Measurements from ENCODE around the gene RAB9B. TPM values are rescaled to one million over a fixed set of nuclear protein-coding genes. Genes with fewer than 3 reads are reported as not detected.

RAB9B gene
- total RNA-seq, 4 donors from 2014 or later = 0.40 to 2.6 (median 1.7) TPM

GRCh38 chrX:103782640-103783039, 49.4 kb downstream of the RAB9B start:
- in situ Hi-C loops (cut with MboI; ENCODE audit: low pct_ligation_motif_present in 1 of 4, low pct_unique_long_range_greater_than_20kb in 1 of 4, low sequenced_read_pairs in 3 of 4) = loop anchor here in 1 of 4 donors (25.0 kb wide), 1 partner anchor 245 kb away; no protein-coding TSS in a partner anchor

GRCh38 chrX:103781706-103782105, 50.4 kb downstream of the RAB9B start:
- WGBS, 2 donors (ENCODE audit: low coverage in 1 of 2) = 72 to 100% methylated on average over 1 of the region's 1 CpG
- no peaks in the 10 kb centered on the region for H3K27me3 ChIP-seq
- intact Hi-C loops (cut with DNase I; ENCODE audit: low total_unique reads) = no loop called here

More at GRCh38 chrX:103782640-103783039, 49.4 kb downstream of the RAB9B start:
- Histone ChIP-seq H3K4me1 (no peaks in the 10 kb centered on the region), H3K4me3 (no peak overlapping the region), H3K9me3 (no peaks in the 10 kb centered on the region), H3K27ac (no peak overlapping the region), H3K27me3 (no peaks in the 10 kb centered on the region), H3K36me3 (no peaks in the 10 kb centered on the region)
- TF ChIP-seq CTCF (IDR thresholded peaks at IDR 0.05) = no peak
- no peak for TF ChIP-seq POLR2A (IDR thresholded peaks at IDR 0.05)
- no peak for TF ChIP-seq POLR2AphosphoS5 (IDR thresholded peaks at IDR 0.05)
- no peak for TF ChIP-seq EP300 (IDR thresholded peaks at IDR 0.05; ENCODE audit: low read depth)
- no peak for DNase-seq
- intact Hi-C loops (cut with DNase I; ENCODE audit: low total_unique reads) = no loop called here
- WGBS, 2 donors (ENCODE audit: low coverage in 1 of 2) = 72% methylated on average over 3 of the region's 3 CpGs; no CpG with 5 or more reads in 1 of the 2 donors

GRCh38 chrX:103781062-103781402, 51.0 kb downstream of the RAB9B start:
- TF ChIP-seq EP300 (IDR thresholded peaks at IDR 0.05; ENCODE audit: low read depth) (no peak), POLR2AphosphoS5 (IDR thresholded peaks at IDR 0.05) (no peak), CTCF (IDR thresholded peaks at IDR 0.05) (no peak), POLR2A (IDR thresholded peaks at IDR 0.05) (no peak)
- no peak for DNase-seq
- H3K27ac ChIP-seq = no peak overlapping the region
- H3K9me3 ChIP-seq = no peaks in the 10 kb centered on the region
- H3K27me3 ChIP-seq = no peaks in the 10 kb centered on the region
- H3K36me3 ChIP-seq = no peaks in the 10 kb centered on the region
- H3K4me1 ChIP-seq = no peaks in the 10 kb centered on the region
- no peak overlapping the region for H3K4me3 ChIP-seq
- in situ Hi-C loops (cut with MboI; ENCODE audit: low pct_ligation_motif_present in 1 of 4, low pct_unique_long_range_greater_than_20kb in 1 of 4, low sequenced_read_pairs in 3 of 4) (loop anchor here in 1 of 4 donors (25.0 kb wide), 1 partner anchor 244 kb away; no protein-coding TSS in a partner anchor), intact Hi-C loops (cut with DNase I; ENCODE audit: low total_unique reads) (no loop called here)
- 78% methylated on average over 4 of the region's 4 CpGs; no CpG with 5 or more reads in 1 of the 2 donors for WGBS, 2 donors (ENCODE audit: low coverage in 1 of 2)

More at GRCh38 chrX:103781706-103782105, 50.4 kb downstream of the RAB9B start:
- DNase-seq = no peak
- H3K36me3 ChIP-seq = no peaks in the 10 kb centered on the region
- H3K9me3 ChIP-seq = no peaks in the 10 kb centered on the region
- TF ChIP-seq POLR2AphosphoS5 (IDR thresholded peaks at IDR 0.05) = no peak
- TF ChIP-seq EP300 (IDR thresholded peaks at IDR 0.05; ENCODE audit: low read depth) = no peak
- no peak for TF ChIP-seq CTCF (IDR thresholded peaks at IDR 0.05)
- TF ChIP-seq POLR2A (IDR thresholded peaks at IDR 0.05) = no peak
- no peak overlapping the region for H3K27ac ChIP-seq
- H3K4me1 ChIP-seq = no peaks in the 10 kb centered on the region
- in situ Hi-C loops (cut with MboI; ENCODE audit: low pct_ligation_motif_present in 1 of 4, low pct_unique_long_range_greater_than_20kb in 1 of 4, low sequenced_read_pairs in 3 of 4) = loop anchor here in 1 of 4 donors (25.0 kb wide), 1 partner anchor 244 kb away; no protein-coding TSS in a partner anchor
- no peak overlapping the region for H3K4me3 ChIP-seq

GRCh38 chrX:103780336-103781061, 51.6 kb downstream of the RAB9B start:
- no peaks in the 10 kb centered on the region for H3K27me3 ChIP-seq
- no peaks in the 10 kb centered on the region for H3K9me3 ChIP-seq
- no peak for DNase-seq
- no peak overlapping the region for H3K4me3 ChIP-seq
- no peak overlapping the region for H3K27ac ChIP-seq
- intact Hi-C loops (cut with DNase I; ENCODE audit: low total_unique reads) = no loop called here
- WGBS, 2 donors (ENCODE audit: low coverage in 1 of 2) = 80 to 82% methylated on average over 1 to 10 of the region's 10 CpGs
- no peaks in the 10 kb centered on the region for H3K36me3 ChIP-seq
- in situ Hi-C loops (cut with MboI; ENCODE audit: low pct_ligation_motif_present in 1 of 4, low pct_unique_long_range_greater_than_20kb in 1 of 4, low sequenced_read_pairs in 3 of 4) = loop anchor here in 1 of 4 donors (25.0 kb wide), 1 partner anchor 243 kb away; no protein-coding TSS in a partner anchor
- no peak for TF ChIP-seq EP300 (IDR thresholded peaks at IDR 0.05; ENCODE audit: low read depth)
- TF ChIP-seq POLR2AphosphoS5 (IDR thresholded peaks at IDR 0.05) = no peak
- no peak for TF ChIP-seq CTCF (IDR thresholded peaks at IDR 0.05)
- no peaks in the 10 kb centered on the region for H3K4me1 ChIP-seq

Measured in transverse colon (tissue), 4 donors.